Pons (tissue), 1 donor: ENCODE measurements around the gene POLR1A.
A peak's percentile ranks its signal among the peaks of the same experiment; 100 is the strongest.
"Not testable (repeated sequence)": the region's sequence is repeated elsewhere in the genome, so short reads cannot be mapped to it uniquely, and the experiment has no call there.

Experiments used
- DNase-seq: peaks from one replicate; pipeline ENCODE4 v3.0.0-alpha.2; 2016; ENCODE audit warnings: low spot score

The POLR1A gene

GRCh38 chr2:85998071-85998991 lies 107.4 kb downstream of the POLR1A start:
- no peak for DNase-seq

DNA sequence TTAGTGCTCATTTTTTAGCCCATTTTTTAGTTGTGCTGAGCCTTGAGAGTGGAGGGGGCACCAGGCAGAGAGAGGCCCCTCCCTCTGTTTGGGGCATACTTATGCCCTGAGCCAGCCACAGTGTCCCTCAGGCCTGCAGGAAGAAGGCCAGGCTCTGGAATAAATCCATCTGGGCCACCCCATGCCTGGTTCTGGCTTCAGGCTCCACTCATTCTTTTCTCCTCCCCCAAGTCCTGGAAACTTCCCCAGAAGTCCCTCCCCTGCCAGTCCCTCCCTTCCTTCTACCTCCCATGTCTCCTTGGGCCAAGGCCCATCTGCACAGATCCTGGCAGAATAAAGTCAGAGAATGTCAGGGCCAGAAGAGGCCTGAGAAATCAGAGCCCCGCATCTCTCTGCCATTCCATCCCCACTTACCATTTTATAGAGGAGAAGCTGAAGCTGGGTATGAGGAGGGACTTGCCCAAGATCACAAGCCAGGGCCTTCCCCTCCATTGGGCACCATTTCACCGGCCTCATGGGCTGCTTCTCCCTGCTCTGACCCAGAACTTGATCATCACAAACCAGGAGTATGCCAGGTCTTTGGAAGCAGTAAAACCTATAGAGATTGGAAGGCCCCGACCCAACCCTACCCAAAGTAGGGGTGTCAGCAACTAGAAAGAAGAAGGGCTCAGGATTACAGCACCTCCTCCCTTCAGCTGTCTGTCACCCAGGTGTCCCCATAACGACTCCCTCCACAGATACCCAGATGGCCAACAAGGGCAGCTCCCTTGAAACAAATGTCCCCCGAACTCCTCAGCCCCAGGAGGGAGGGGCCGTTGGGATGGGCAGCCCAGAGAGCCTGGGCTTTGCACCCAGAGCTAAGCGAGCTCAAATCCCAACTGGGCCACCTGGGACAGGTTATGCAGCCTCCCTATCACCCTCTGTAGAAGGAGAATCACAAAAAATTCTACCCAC lies 108.4 kb downstream of the POLR1A start:
- peak; percentile 69 for DNase-seq

DNA sequence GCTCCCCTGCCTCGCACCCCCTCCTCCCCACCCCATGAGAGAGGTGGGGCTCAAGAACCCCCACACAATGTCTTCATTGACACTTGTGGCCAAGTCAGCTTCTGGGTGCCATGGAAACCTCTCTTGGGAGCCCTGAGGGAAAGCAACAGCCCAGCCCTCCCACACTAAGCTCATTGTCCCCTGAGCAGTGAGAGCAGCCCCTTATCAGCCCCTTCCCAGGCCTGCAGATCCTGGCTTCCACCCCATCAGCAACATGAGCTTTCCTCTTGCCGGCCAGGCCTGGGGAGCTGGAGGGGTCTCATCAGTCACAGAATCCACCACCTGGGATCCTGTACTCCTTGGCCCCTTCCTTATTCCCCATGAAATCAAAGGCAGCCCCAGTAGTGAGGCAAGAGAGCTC lies 109.1 kb downstream of the POLR1A start:
- peak; percentile 52 for DNase-seq

DNA sequence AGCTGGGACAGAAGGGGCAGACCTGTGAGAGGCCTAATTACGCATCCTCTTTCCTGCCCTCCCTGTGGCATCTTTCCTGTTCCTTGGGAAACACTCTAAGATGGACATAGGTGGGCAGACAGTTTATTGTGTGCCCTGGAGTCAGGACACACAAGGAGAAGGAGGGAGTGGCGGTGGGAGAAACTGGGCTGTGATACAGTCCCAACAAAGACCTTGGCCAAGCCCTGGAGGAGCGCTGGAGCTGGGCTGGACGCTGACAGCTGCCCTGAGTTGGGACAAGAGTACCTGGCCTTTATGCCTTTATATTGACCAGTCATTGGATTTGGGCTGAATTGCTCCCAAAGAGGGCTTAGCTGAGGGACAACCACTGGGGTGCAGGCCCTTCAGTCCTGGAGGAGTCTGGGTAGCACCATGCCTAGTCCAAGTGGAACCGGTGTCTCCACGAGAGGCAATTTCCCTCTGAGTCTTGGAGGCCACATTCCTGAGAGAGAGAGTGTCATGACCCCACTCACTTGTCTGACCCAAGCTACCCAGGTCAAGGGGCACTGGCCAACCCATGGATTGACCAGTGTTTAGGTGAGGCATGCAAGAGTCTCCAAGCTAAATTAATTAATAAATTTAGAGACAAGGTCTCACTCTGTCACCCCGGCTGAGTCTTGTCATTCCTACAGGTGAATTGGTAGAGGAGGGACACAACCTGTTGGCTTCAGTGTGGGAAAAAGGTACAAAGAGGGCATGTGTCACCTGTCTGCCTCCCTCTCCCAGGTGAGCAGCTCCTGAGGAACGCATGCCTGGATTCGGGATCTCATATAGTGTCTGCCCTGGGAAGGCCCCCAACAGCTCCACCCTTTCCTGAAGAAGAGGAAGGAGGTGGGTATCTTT lies 109.8 kb downstream of the POLR1A start:
- no peak for DNase-seq

DNA sequence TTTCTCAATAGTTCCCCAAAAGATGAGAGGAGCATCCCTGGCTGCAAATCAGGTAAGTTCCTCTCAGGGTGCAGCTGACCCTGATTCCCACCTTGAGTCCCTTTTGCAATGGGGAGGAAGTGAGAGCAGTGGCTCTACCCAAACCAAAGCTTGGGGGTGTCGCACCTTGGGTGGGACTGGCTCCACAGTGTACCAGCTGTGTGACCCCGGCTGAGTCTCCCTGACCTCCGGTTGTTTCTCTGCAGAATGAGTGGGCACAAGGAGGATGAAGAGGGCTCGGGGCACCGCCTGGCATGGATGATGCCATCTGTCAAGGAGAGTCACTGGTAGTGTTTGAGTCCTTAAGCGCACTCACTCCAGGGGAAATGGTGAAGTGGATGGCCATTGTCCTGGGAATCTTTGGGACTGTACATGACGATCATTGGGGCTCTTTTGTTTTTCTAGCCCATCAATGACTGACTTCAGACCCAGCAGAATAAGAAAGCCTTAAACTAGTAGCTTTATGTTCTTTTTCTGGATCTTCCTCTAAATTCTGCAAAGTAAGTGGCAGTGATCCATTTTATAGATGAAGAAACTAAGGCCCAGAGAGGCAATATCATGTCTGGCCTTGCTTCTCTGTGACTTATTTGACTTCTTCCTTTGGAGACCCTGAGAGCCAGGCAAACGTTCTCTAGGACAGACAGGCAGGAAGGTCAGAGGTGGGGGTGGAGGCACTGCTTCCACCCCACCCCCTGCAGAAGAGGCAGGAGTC lies 110.6 kb downstream of the POLR1A start:
- no peak for DNase-seq

DNA sequence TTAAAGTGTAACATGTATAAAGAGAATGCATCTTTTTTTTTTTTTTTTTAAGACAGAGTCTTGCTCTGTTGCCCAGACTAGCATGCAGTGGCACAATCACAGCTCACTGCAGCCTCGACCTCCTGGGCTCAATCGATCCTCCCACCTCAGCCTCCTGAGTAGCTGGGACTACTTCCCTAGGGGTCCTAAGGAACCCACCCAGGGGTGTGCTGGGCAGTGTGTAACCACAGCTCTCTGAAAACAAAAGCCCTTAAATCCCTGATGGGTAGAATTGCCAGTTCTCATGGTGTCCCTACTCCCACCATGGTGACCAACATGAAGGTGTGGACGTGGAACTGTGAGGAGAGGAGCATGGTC lies 111.3 kb downstream of the POLR1A start:
- DNase-seq, result no peak

GRCh38 chr2:85992611-85993010 lies 113.1 kb downstream of the POLR1A start:
- DNase-seq, result no peak

DNA sequence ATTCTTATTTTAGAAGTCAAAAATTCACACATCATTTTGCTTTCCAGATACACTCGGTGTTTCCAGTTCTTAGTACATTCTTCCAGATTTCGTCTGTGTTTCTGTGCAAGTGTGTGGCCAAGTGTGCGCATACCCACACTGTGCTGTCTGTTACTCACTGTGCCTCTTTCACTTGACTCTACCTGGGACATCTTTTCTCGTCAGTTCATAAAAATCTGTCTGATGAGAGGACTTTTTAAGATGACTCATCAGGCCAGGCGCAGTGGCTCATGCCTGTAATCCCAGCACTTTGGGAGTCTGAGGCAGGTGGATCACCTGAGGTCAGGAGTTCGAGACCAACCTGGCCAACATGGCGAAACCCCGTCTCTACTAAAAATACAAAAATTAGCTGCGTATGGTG lies 113.6 kb downstream of the POLR1A start:
- DNase-seq, result not testable (repeated sequence)

DNA sequence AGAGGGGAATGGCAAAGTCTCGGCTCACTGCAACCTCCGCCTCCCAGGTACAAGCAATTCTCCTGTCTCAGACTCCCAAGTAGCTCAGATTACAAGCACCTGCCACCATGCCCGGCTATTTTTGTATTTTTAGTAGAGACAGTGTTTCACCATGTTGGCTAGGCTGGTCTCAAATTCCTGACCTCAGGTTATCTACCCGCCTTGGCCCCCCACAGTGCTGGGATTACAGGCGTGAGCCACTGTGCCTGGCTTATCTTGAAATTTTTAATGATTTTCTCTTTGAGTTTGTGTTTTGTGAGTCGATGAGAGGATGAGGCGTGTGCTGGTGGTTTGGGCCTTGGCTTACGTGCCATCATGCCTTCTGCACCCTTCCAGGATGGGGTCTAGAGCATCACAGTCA lies 115.6 kb downstream of the POLR1A start:
- no peak for DNase-seq

GRCh38 chr2:85989288-85989865 lies 116.3 kb downstream of the POLR1A start:
- DNase-seq, result no peak

GRCh38 chr2:85988914-85989270 lies 116.8 kb downstream of the POLR1A start:
- DNase-seq, result no peak

DNA sequence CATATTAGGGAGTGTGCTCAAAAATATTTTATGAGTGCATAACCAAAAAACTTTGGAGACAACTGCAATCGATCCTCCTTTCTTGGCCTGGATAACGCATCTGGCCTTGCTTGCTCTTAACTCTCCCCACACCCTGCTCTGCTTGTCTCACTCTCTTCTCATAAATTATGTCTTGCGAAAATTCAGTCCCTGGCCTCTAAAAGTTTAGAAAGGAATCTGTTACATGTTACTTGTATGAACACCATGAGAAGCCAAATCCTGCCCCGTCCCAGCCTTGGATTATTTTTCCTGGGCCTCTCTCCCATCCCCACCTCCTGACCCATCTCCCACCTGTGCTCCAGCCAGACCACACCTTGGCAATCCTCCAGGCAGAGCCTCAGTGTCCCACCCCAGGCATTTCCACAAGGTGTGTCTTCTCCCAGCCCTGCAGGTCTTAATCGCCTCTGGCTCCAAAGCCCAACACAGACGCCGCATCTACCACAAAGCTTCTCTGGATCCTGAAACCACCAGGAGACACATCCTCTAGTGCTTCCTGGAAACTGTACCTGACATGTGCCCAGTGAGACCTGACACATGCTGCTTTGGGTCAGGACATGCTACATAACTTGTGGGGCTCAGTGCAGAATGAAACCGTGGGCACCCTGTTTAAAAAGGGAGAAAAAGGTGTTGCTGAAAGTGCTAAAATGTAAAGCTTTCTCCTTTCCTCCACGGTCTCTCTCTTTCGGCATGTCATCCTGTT lies 117.3 kb downstream of the POLR1A start:
- DNase-seq, result no peak

- DNase-seq, result no peak
Observed at GRCh38 chr2:85987266-85988174, 118.2 kb downstream of the POLR1A start.

GRCh38 chr2:85986121-85986520 lies 119.6 kb downstream of the POLR1A start:
- DNase-seq, result no peak

- no peak for DNase-seq
Observed at GRCh38 chr2:85984788-85985187, 120.9 kb downstream of the POLR1A start.

DNA sequence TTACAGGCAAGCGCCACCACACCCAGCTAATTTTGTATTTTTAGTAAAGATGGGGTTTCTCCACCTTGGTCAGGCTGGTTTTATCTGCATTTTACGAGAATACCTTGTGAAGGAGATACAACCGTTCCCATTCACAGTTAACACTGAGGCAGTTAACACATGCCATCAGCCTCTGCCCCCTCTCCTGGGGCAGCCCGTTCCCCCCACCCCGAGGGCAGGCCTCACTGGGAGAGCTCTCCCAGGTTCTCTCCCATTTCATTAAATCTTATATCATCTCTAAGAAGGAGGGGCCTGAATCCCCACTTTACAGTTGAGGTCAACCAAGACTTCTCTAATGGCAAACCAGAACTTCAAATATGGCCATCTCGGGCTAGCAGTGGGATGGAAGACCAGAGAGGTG lies 121.9 kb downstream of the POLR1A start:
- DNase-seq, result no peak

GRCh38 chr2:85981579-85982247 lies 124.0 kb downstream of the POLR1A start:
- DNase-seq, result no peak
